Dermis blood vessel endothelial cell (primary cell): ENCODE results near the gene PRDM15. TPM values are rescaled to one million over a fixed set of nuclear protein-coding genes. Genes with fewer than 3 reads are reported as not detected.

ENCODE experiments used
- DNase-seq: peaks from one replicate; pipeline ENCODE4 v3.0.0; 2010
- total RNA-seq: library from RNA; depleted of rRNA; stranded (reverse); fragments of >200 nt; gene quantifications from 2 replicates; pipeline ENCODE4 v1.2.3, GENCODE V29; 2014

PRDM15 gene
- total RNA-seq, 1 donor from 2014 or later, result 7.3 TPM

DNA sequence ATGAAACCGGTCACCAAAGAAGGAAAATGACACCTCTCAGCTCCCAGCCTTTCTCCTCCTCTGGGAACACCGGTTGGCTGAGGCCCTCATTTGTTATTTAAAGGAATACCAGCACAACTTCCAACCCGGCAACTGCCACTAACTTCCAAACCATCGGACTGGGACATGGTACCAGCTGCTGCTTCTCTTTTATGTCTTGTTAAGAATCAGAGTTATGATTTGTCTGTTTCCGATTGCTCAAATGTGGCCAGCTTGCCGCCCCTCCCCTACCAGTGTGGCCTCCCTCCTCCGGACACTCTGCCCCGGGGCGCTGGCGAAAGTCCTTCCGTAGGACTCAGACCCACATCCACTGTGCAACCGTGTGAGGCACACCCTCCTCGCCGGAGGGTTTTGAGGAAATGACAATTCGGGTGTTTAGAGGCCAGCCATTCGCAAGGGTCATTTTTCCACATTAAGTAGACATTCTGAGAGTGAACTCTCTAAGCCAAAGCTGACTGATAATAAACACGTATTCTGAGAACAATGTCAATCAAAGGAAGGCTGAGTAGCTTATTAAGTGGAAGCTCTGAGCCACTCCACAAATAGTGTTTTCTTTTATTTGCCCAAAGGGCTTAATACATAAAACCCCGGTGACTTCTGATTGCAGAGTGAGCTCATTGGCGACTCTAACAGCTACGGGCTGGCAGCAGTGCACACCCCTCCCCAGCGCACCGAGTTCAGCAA, 117.8 kb downstream of the PRDM15 start:
- no peak for DNase-seq

- no peak for DNase-seq
Observed at GRCh38 chr21:41760411-41760810, 118.7 kb downstream of the PRDM15 start.

- DNase-seq, result no peak
Observed at GRCh38 chr21:41759926-41760325, 119.2 kb downstream of the PRDM15 start.

- DNase-seq, result no peak
Observed at GRCh38 chr21:41759214-41759840, 119.8 kb downstream of the PRDM15 start.

DNA sequence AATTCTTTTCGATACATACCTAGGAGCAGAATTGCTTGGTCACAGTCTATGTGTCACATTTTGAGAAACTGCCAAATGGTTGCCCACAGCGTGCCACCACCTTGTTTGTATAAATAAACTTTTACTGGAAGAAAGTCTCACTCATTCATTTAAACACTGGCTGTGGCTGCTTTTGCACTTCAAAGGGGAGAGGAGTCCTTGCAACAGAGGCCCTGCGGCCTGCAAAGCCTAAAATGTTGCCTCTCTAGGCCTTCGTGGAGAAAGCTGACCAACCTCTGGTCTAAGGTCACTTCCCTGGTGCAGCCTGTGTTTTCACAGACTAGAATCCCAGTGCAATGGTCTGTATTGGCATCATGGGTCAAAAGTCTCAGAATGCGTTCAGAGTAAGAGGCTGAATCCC, 120.6 kb downstream of the PRDM15 start:
- no peak for DNase-seq

DNA sequence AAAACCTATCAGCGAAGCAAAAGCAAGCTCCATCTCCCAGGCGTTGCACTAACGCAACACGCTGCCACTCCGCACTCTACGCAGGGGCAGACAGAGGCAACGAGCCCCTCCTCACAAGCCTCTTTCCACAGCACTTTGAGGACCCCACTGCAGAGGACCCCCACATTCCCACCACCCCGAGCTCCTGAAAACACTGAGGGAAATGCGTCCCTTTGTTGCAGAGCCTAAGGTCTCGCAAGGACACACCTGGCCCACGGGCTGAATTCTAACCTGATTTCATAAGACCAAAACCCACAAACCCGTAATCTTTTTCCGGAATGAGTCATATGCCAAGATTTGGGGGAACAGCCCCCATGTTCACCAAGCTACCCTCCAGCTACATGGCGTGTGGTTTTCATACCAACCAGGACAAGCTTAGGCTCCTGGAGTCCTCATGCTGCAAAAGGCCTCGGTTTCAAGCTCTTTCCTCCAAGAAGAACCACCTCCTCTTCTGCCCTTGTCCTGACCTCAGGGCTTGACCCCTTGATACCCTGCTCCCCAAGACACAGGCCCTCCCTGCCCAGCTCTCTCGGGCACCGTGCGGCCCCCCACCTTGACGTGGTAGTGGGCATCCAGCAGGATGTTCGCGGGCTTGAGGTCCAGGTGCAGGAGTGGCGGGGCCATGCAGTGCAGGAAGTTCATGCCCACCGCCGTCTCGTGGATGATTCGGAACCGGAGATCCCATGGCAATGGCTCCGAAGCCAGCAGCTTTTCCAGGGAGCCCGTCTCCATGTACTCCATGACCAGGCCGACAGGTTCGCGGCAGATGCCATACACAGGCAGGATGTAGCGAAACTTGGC, 123.0 kb downstream of the PRDM15 start:
- no peak for DNase-seq

DNA sequence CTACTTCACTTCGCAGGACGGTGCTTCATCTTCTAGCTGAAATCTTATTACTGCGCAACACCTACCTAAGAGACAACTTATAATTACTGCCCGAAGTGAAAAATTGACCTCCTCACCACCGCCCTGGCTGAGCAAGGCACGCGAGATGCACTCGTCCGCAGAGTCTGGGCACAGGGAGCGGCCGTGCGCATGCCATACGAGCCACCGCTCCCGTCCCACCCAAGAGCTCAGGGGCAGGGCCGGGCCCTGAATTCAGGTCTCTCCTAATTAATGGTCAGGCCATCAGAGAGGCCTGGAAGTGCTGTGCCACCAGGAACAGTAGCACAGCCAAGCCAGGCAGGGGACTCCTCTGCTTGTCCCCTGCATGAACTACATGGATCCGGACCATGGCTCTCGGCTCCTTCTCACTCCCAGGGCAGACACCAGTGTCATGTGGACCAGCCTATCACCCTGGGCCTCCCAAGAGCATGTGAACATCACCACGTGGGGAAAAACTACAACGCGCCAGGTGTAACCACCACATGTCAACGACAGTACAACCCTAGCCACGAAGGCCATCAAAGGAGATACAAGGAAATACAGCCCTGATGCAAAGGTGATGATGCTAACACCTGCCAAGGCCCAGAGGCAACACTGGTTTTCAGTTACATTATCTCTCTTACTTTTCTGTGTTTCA, 123.7 kb downstream of the PRDM15 start:
- DNase-seq, result no peak

- no peak for DNase-seq
Observed at GRCh38 chr21:41754479-41754891, 124.7 kb downstream of the PRDM15 start.

GRCh38 chr21:41753006-41753898, 125.9 kb downstream of the PRDM15 start:
- DNase-seq, result no peak

DNA sequence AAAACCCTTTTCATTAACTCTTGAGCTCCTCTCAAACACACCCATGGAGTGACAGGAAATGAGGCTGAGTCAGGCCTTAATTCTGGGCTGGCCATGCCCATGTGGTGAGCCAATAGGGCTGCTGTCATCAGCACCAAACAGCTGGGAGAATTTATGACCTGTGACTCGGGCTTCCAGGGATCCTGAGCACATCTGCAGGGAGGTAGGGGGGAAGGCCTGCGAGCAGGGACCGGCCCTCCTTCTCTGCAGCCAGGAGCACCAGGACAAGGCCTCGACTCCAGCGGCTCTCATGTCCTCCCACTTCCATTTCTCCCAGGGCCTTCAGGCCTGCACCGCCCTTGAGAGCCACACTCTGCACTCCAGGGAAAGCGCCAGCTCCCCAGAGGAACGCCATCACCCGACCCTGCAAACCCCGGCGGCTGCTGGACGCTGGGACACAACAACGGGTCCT, 126.9 kb downstream of the PRDM15 start:
- DNase-seq, result no peak

GRCh38 chr21:41751611-41752011, 127.5 kb downstream of the PRDM15 start:
- DNase-seq, result no peak

GRCh38 chr21:41750532-41751151, 128.5 kb downstream of the PRDM15 start:
- DNase-seq, result no peak

DNA sequence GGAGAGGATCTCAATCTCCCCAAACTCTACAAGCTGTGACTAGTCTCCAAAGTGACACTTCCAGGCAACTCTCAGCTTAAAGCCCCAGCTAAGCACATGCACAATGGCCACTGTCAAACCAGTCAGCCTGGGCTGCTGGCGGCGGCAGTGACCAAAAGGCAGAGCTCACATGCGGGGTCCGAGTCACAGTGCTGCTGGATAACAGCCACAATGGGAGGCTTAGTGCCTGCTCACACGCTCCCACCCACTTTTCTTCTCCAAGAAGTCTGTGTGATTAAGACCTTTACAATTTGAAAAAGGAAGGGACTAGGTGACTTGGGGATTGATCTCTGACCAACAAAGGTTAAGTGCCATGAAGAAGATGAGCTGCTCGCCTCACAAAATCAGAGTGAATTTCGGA, 129.1 kb downstream of the PRDM15 start:
- no peak for DNase-seq

DNA sequence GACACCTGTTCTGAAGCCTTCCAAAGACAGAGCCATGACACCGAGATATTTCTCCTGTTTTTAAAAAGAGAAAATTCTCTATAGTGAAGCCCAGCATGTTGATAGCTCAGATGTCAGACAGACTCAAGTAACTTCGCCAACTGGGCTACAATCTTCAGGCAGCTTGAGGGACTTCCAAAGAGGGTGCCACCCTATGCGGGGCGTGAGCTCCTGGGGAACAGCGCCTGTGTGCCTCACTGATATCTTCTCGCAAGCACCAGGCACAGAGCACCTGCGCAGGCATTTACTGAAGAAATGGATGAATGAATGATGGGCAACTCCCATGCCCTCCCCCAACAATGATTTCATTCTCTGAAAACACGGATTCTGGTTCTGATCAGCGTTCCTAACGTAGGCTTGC, 129.9 kb downstream of the PRDM15 start:
- no peak for DNase-seq

Other genes starting within 250 kb of the PRDM15 start
- gene RIPK4, start 112.3 kb downstream of the PRDM15 start, total RNA-seq, result 0.09 and 0.51 TPM in 2 replicates
- gene C2CD2, start 74.7 kb upstream of the PRDM15 start, total RNA-seq, result 51.7 and 63.0 TPM in 2 replicates
- gene ZBTB21, start 131.0 kb upstream of the PRDM15 start, total RNA-seq, result 5.3 and 6.1 TPM in 2 replicates
- not detected in 2 replicates for gene UMODL1, start 192.0 kb upstream of the PRDM15 start, total RNA-seq